ENCODE data around the gene EIF4G3.
"Not testable (repeated sequence)": the region's sequence is repeated elsewhere in the genome, so short reads cannot be mapped to it uniquely, and the experiment has no call there.

EIF4G3 gene

GRCh38 chr1:21068937-21069336 is 107.8 kb downstream of the EIF4G3 start:
- no peak for DNase-seq (ENCODE audit: low read depth in 2 of 2)

- DNase-seq (ENCODE audit: low read depth in 2 of 2), result no peak
Observed at GRCh38 chr1:21067551-21068227, 109.0 kb downstream of the EIF4G3 start.

GRCh38 chr1:21066356-21067012 is 110.2 kb downstream of the EIF4G3 start:
- no peak for DNase-seq (ENCODE audit: low read depth in 2 of 2)

GRCh38 chr1:21065851-21066250 is 110.8 kb downstream of the EIF4G3 start:
- DNase-seq (ENCODE audit: low read depth in 2 of 2), result no peak

GRCh38 chr1:21064057-21064456 is 112.6 kb downstream of the EIF4G3 start:
- DNase-seq (ENCODE audit: low read depth in 2 of 2), result no peak

- DNase-seq (ENCODE audit: low read depth in 2 of 2), result no peak
Observed at GRCh38 chr1:21060523-21060922, 116.2 kb downstream of the EIF4G3 start.

- no peak for DNase-seq (ENCODE audit: low read depth in 2 of 2)
Observed at GRCh38 chr1:21059021-21059420, 117.7 kb downstream of the EIF4G3 start.

GRCh38 chr1:21058035-21058793 is 118.5 kb downstream of the EIF4G3 start:
- no peak for DNase-seq (ENCODE audit: low read depth in 2 of 2)

GRCh38 chr1:21053189-21053928 is 123.3 kb downstream of the EIF4G3 start:
- not testable (repeated sequence) for DNase-seq (ENCODE audit: low read depth in 2 of 2)

- DNase-seq (ENCODE audit: low read depth in 2 of 2), result no peak
Observed at GRCh38 chr1:21052034-21052433, 124.7 kb downstream of the EIF4G3 start.

GRCh38 chr1:21051177-21051825 is 125.4 kb downstream of the EIF4G3 start:
- no peak for DNase-seq (ENCODE audit: low read depth in 2 of 2)

- no peak for DNase-seq (ENCODE audit: low read depth in 2 of 2)
Observed at GRCh38 chr1:21050031-21050430, 126.7 kb downstream of the EIF4G3 start.

- no peak for DNase-seq (ENCODE audit: low read depth in 2 of 2)
Observed at GRCh38 chr1:21048462-21048861, 128.2 kb downstream of the EIF4G3 start.

- no peak for DNase-seq (ENCODE audit: low read depth in 2 of 2)
Observed at GRCh38 chr1:21046132-21046531, 130.6 kb downstream of the EIF4G3 start.

- no peak for DNase-seq (ENCODE audit: low read depth in 2 of 2)
Observed at GRCh38 chr1:21045351-21045750, 131.3 kb downstream of the EIF4G3 start.

- no peak for DNase-seq (ENCODE audit: low read depth in 2 of 2)
Observed at GRCh38 chr1:21042929-21043605, 133.6 kb downstream of the EIF4G3 start.

- DNase-seq (ENCODE audit: low read depth in 2 of 2), result no peak
Observed at GRCh38 chr1:21041541-21041940, 135.2 kb downstream of the EIF4G3 start.

GRCh38 chr1:21037091-21037490 is 139.6 kb downstream of the EIF4G3 start:
- no peak for DNase-seq (ENCODE audit: low read depth in 2 of 2)

GRCh38 chr1:21035794-21036193 is 140.9 kb downstream of the EIF4G3 start:
- DNase-seq (ENCODE audit: low read depth in 2 of 2), result no peak

- no peak for DNase-seq (ENCODE audit: low read depth in 2 of 2)
Observed at GRCh38 chr1:21034725-21035628, 141.7 kb downstream of the EIF4G3 start.

Measured in stimulated activated CD4-positive, alpha-beta T cell treated with anti-CD3 and anti-CD28 coated beads, Interleukin-1b, Interleukin-23, amount 100 ng/mL, for 1 hour (primary cell).